ENCODE results near the gene ARHGAP18. TPM values are rescaled to one million over a fixed set of nuclear protein-coding genes. Genes with fewer than 3 reads are reported as not detected.
A peak's percentile ranks its signal among the peaks of the same experiment; 100 is the strongest.

ARHGAP18 gene
- total RNA-seq, 1 experiment from 2014 or later: 12.6 TPM

- DNase-seq (ENCODE audit: extremely low read depth, low read depth): no peak
These were observed 64.0 kb downstream of the ARHGAP18 start for GRCh38 chr6:129645830-129646579.

DNA sequence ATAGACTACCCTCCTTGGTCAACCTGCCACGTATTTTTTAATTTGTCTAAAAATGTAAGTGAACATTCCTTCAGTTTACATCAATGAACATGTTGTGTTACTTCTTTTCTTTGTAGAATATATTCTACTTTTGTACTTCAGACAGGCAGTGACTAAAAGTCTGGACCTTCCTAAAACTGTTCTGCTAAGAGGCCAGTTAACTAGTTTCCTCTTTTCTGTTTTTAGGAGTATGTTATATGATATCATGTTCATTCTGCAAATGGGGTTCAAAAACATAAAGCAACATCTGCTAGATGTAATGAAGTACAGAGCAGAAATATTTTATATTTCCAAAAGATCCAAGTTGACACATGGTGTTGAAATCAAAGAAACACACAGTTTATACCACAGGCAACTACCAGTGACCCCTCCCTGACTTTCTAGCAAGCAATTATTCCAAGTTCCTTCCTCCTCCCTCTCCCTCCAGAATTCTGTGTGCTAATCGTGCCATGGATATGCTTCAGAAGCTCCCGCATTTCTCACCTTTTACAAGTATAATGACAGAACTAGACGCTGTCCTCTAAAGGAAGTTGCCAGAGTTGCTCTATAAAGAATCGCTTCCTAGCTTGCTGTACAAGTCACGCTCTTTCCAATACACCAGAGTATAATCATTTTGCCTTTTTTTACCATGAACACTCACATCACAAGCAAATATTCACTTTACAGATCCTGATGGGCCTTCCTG lies 64.7 kb downstream of the ARHGAP18 start:
- no peak for DNase-seq (ENCODE audit: extremely low read depth, low read depth)

DNA sequence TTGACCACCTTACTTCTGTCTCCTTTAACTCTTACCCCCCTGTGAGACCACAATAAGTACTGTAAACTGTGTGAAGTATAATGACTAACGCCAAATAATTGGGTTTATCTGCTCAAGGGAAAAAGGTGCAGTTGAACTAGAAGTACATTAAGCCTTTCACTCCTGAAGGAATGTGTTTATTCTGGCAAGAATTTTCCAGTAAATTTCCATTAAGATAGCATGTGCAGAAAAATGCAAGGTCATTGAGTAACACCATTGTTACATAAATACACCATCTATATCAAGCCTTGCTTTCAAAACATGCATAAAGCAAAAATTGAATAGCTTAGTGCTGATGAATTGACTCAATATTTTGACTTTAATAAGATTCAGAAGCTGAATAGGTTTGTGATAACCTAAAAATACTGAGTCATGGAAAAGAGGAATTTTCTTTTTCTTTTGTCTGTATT lies 65.4 kb downstream of the ARHGAP18 start:
- no peak for DNase-seq (ENCODE audit: extremely low read depth, low read depth)

GRCh38 chr6:129643968-129644367 lies 66.0 kb downstream of the ARHGAP18 start:
- no peak for DNase-seq (ENCODE audit: extremely low read depth, low read depth)

DNA sequence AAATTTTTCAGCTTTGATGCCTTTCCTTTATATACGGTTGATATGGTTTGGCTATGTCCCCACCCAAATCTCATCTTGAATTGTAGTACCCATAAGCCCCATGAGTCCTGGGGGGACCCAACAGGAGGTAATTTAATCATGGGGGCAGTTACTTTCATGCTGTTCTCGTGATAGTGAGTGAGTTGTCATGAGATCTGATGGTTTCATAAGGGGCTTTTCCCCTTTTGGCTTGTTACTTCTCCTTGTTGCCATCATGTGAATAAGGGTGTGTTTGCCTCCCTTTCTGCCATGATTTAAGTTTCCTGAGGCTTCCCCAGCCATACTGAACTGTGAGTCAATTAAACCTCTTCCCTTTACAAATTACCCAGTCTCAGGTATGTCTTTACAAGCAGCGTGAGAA lies 66.8 kb downstream of the ARHGAP18 start:
- DNase-seq (ENCODE audit: extremely low read depth, low read depth): no peak

DNA sequence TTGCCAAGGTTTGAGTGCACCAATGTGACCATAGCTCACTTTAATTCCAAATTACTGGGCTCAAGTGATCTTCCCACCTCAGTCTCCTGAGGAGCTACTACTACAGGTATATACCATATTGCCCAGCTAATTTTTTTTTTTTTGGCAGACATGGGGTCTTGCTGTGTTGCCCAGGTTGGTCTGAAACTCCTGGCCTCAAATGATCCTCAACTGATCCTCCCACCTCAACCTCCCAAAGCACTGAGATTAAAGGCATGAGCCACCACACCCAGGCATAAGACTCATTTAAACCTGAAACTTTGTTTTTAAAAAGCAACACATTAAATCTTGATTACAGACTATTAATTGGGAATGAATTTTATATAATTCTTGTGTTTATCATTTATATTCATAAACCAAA lies 67.7 kb downstream of the ARHGAP18 start:
- DNase-seq (ENCODE audit: extremely low read depth, low read depth): no peak

- no peak for DNase-seq (ENCODE audit: extremely low read depth, low read depth)
These were observed 68.6 kb downstream of the ARHGAP18 start for GRCh38 chr6:129641344-129641743.

DNA sequence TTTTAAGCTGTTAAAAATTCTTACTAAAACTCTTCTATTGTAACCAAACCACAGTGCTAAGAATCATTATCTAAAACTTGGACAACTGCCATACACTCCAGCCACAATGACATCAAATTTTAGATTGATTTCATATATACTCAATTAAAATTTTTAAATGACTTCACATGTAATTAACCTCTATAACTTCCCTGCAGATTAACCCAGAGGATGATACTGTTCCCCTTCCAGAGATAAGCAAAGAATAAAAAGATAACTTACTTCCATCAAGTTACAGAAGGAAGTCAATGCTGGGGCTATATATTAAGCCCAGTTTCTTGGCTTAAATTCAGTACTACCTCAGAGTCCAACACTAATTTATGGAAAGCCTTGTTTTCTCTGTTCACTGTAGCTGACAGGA lies 71.3 kb downstream of the ARHGAP18 start:
- no peak for DNase-seq (ENCODE audit: extremely low read depth, low read depth)

GRCh38 chr6:129638055-129638684 lies 71.8 kb downstream of the ARHGAP18 start:
- no peak for DNase-seq (ENCODE audit: extremely low read depth, low read depth)

DNA sequence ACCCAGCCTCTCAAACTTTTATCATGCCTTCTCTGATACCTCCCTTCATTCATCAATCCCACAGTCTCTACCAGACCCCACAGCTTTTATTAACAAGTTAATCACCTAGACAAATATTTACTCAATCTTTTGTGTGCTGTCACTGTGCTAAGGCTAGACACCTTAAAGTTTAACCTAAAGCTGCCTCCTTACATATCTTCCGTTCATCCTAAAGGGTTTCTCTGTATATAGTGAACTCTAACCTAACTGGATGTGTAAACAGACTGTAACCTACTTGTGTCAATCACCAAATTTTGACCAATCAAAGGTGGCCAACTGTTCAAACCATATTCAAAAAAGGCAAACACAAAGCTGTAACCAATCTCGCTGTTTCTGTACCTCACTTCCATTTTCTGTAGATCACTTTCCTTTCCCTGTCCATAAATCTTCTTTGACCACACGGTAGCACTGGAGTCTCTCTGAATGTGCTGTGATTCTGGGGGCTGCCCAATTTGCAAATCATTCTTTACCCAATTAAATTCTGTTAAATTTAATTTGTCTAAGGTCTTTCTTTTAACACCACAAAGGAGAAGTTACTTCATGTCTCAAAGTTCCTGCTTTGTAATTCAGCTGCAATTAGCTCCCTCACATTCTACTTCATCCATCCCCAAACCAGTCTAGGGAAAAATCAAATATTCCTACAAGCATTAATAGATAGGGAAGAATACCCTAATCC lies 72.5 kb downstream of the ARHGAP18 start:
- DNase-seq (ENCODE audit: extremely low read depth, low read depth): peak; percentile 36

- no peak for DNase-seq (ENCODE audit: extremely low read depth, low read depth)
These were observed 74.4 kb downstream of the ARHGAP18 start for GRCh38 chr6:129635396-129636130.

DNA sequence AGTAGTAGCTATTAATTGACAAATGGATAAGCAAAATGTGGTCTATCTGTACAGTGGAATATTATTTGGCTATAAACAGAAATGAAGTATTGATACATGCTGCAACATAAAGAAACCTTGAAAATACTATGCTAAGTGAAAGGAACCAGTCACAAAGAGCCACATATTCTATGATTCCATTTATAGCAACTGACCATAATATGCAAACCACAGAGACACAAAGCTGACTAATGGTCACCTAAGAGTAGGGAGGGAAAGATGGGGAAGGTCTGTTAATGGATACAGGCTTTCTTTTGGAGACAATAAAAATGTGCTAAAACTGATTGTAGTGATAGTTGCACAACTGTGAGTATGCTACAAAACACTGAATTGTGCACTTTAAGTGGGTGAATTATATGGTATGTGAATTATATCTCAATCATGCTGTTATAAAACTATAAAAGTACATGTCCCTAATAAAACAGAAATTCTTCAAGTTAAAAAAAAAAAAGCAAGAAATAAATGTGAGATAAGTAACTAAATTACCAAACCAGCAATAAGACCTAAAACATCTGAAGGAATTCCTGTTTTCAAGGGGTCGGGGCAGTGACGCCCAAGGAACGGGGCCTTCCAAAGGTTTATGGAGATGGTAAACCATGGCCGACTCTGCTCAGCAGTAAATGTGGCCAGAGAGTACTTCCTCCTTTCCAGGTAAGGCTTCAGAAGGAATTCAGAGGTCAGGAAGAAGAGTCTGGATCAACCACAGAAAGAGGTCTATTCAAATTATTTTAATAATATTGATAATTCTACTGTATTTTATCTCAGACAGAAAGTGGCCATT lies 75.4 kb downstream of the ARHGAP18 start:
- no peak for DNase-seq (ENCODE audit: extremely low read depth, low read depth)

DNA sequence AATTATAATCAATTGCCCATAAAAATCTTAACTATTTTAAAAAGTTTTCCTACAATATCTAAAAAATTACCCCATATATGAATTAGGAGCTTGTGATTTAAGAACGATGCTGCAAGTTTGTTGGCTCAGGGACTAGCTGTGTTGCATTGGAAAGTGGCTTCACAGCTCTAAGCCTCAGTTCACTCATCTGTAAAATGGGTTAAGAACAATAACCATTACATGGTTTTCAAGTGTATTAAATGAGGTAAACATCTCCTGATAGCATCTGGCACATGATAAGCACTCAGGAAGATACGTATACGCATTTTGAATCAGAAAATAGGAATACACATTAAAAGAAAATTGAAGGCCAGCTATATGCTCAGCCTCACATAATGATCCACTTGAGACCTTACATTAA lies 76.4 kb downstream of the ARHGAP18 start:
- no peak for DNase-seq (ENCODE audit: extremely low read depth, low read depth)

DNA sequence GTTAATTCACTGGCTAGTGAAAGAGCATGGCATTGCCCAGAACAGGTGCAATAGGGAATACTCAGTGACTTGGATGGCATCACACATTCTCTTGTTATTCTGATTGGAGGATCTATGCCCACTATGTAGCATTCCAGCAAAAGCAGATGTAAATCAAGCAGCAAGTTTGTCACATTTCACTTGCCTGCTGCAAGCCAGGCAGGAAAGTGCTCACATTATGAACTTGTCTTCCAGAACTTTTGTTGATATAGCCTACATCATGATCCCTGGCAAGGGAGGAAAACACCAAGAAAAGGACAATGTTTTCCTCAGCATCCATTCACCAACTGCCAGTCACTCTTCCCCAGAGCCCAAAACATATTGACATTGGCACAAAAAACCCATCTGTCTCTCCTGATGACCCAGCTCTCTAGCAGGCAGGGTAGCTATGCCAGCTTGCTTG lies 77.8 kb downstream of the ARHGAP18 start:
- no peak for DNase-seq (ENCODE audit: extremely low read depth, low read depth)

DNA sequence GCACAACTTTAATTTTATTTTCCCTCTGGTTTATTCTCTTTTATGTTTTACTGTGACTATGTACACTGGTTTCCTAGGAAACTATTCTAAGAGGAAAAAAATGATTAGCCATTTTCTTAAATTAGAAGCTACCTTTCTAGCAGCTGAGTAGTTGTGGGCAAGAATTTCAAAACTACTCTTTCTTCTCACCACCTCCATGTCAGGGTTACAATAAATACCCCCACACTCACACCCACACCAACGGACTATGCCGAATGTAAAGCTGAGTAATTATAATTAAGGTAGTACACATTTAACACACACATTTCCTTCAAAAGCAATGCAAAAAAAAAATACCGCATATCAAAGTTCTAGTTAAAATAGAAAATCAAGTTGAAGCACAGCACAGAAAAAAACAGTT lies 78.9 kb downstream of the ARHGAP18 start:
- no peak for DNase-seq (ENCODE audit: extremely low read depth, low read depth)

- no peak for DNase-seq (ENCODE audit: extremely low read depth, low read depth)
These were observed 79.4 kb downstream of the ARHGAP18 start for GRCh38 chr6:129630596-129630995.

GRCh38 chr6:129628101-129628815 lies 81.7 kb downstream of the ARHGAP18 start:
- no peak for DNase-seq (ENCODE audit: extremely low read depth, low read depth)

- DNase-seq (ENCODE audit: extremely low read depth, low read depth): no peak
These were observed 85.5 kb downstream of the ARHGAP18 start for GRCh38 chr6:129624488-129624887.

Data from NCI-H460 (cell line).